AG10803 (cell line): ENCODE measurements around the gene ABCA12.

Experiments used
- DNase-seq: peaks from one replicate; pipeline ENCODE4 v3.0.0; 2010; ENCODE audit warnings: low read depth
- H3K4me3 ChIP-seq: 2 replicates; pipeline ENCODE4 v1.5.1; 2011; ENCODE audit warnings: mild to moderate bottlenecking, low read length, control low read depth
- TF ChIP-seq, protein P1 (sequence below): conservative IDR thresholded peaks from 2 replicates; pipeline ENCODE4 v1.5.1; 2011; ENCODE audit warnings: mild to moderate bottlenecking, low read length, control low read depth, inconsistent platforms

The ABCA12 gene

DNA sequence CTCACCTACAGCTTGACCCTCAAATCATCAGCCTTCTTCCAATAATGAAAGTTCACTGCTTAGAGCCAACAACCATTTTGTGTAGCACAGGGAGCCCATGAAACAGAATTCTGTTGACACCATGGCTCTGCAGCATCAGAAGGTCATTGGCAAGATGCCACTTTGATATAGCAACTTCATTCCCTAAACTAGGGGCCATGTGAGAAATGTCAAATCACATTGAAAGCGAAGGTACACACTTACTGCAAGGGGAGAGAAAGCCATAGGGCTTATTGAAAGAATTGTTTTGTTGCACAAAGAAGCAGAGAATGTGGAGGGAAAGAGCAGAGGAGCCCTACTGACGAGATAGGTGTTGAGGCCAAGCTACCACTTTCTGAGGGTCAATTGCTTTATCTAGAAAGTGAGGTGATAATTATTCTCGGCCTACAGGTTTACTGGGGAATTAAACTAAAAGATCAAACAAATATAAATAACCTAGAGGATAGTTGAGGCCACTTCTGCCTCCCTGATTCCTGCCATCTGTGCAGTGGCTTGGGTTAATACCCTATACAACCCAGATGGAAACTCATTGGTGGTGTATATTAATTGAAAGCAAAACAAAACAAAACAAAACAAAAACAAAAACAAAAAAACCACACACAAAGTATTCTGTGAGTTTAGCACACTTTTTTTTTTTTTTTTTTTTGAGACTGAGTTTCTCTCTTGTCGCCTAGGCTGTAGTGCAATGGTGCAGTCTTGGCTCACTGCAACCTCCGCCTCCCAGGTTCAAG lies 5.9 kb upstream of the ABCA12 start:
- TF ChIP-seq, protein P1, sequence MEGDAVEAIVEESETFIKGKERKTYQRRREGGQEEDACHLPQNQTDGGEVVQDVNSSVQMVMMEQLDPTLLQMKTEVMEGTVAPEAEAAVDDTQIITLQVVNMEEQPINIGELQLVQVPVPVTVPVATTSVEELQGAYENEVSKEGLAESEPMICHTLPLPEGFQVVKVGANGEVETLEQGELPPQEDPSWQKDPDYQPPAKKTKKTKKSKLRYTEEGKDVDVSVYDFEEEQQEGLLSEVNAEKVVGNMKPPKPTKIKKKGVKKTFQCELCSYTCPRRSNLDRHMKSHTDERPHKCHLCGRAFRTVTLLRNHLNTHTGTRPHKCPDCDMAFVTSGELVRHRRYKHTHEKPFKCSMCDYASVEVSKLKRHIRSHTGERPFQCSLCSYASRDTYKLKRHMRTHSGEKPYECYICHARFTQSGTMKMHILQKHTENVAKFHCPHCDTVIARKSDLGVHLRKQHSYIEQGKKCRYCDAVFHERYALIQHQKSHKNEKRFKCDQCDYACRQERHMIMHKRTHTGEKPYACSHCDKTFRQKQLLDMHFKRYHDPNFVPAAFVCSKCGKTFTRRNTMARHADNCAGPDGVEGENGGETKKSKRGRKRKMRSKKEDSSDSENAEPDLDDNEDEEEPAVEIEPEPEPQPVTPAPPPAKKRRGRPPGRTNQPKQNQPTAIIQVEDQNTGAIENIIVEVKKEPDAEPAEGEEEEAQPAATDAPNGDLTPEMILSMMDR = no peak
- no peak for DNase-seq
- no peak overlapping the region for H3K4me3 ChIP-seq

DNA sequence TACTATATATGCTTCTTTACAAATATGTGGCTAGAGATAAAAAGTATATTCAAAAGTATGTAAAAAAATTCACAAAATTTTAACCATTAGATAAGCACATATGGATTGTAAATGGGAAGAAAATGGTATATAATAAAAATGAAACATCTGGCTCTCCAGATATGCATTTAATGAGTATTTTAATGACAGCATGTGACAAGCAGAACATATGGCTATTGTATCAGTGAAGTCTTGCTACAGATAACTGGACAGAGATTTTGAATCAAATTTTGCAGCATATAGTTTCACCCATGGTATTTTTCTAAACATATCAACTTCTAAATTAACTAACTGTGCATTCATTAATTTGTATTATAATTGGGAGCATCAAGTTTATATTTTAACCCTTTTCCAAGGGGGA lies 5.0 kb upstream of the ABCA12 start:
- no peak for DNase-seq
- H3K4me3 ChIP-seq = no peak overlapping the region
- TF ChIP-seq, protein P1 = no peak

DNA sequence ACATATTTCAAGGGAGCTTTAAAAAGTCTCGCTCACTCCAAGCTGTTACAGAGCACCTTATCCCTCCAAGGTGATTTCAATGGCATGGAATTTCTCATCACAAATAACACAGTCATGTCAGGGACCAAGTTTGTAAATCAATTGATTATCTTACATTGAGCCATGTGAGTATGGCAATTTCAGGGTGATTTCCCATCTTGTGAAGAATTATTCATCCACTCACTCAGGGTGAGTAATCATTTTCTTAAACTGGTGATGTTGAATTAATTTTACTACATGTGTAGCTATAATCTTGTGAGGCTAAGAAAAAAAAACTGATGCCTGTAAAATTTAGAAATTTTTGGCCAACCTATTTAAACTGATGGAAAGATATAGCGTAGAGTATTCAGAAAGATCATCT lies 3.3 kb upstream of the ABCA12 start:
- no peak for DNase-seq
- TF ChIP-seq, protein P1 = no peak
- H3K4me3 ChIP-seq = no peak overlapping the region

DNA sequence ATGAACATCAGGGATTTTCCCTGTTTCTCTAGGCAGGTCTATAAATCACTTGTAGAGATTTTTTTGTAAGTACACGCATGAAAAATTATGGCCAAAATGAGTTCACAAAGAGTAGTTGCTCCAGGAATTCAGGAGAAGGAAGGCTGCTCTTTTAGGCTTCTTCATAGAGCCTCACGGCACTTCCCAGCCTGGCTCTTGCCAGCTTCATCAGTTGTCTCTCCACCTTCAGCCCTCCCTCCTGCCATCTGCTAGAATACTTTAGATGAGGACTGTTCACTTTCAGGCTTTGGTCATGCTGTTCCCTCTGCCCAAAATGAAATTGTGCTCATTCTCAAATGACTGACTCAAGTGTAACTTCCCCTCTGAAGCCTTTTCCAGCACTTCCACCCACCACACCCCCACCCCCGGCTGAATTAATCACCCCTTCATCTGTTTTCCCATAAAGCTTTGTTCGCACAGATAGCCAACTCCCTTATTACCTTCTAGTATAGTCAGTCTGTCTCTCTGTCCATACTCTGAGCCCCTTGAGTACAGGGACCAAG lies 1.8 kb upstream of the ABCA12 start:
- DNase-seq = no peak
- no peak overlapping the region for H3K4me3 ChIP-seq
- TF ChIP-seq, protein P1 = no peak

DNA sequence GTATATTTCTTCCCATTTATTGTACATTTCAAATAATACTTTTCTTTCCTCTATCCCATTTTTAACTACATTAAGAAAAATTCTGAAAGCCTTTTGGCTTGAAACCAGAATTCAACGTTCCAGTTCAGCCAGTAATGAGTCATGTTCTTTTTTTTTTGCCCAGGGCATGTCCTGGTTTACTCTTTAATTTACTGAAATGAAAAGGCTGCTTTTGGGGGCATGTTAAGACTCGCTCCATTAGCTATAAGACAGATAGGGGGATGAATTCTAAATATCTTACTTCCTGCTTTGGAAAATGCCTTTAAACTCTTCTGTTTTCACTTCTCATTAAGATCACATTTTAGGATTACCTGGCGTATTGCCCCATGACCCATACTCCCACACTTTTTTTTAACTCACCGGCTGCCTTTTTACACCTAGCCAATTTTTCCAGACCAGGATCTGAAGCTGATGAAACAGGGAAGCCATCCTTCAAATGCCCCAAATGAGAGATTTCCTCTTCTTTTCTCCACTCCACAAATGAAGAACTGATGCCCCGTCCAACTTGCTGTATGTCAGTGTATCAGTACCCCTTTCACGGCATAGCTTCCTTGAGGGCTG lies 585 bp downstream of the ABCA12 start:
- no peak overlapping the region for H3K4me3 ChIP-seq
- TF ChIP-seq, protein P1 = no peak

DNA sequence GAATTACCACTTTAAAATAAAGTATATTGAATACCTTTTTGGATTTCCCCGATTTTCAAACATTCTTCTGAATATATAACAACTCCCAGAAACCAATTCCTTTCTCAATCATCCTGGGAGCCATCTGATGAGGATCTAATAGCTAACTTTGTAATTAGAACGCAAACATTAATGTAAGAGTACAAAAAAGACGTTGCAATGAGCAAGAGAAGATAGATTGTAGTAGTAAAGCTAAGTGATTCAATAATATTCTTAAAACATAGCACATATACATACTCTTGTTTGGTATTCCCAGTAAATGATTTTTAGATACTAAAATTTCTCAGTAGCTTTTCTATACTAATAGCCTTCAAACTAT lies 1.1 kb downstream of the ABCA12 start:
- TF ChIP-seq, protein P1 = no peak
- no peak for DNase-seq
- H3K4me3 ChIP-seq = no peak overlapping the region

More for the DNA sequence above, 585 bp downstream of the ABCA12 start:
- DNase-seq = peak; percentile 24
